HepG2 (cell line): Measurements from ENCODE around the gene BCL2L2. TPM values are rescaled to one million over a fixed set of nuclear protein-coding genes. Genes with fewer than 3 reads are reported as not detected.

ENCODE experiments used
- DPF2 ChIP-seq: sonication (generic); formaldehyde crosslinking; IDR thresholded peaks from 2 replicates; pipeline ENCODE4 v1.4.0; 2020; ENCODE audit warnings: mild to moderate bottlenecking, low read depth, missing genetic modification reagents, borderline replicate concordance
- FOXO4 ChIP-seq: sonication (generic); formaldehyde crosslinking; conservative IDR thresholded peaks from 2 replicates; pipeline ENCODE4 v1.8.1; 2023; ENCODE audit warnings: missing genetic modification reagents
- GRHL1 ChIP-seq: sonication (generic); formaldehyde crosslinking; conservative IDR thresholded peaks from 2 replicates; pipeline ENCODE4 v1.8.0; 2022; ENCODE audit warnings: missing genetic modification reagents
- JUN ChIP-seq: sonication (generic); formaldehyde crosslinking; IDR thresholded peaks from 2 replicates; pipeline ENCODE4 v1.4.0; 2020; ENCODE audit warnings: mild to moderate bottlenecking, missing genetic modification reagents
- KIAA2018 ChIP-seq: sonication (generic); formaldehyde crosslinking; IDR thresholded peaks from 2 replicates; pipeline ENCODE4 v1.5.0; 2020; ENCODE audit warnings: mild to moderate bottlenecking, missing genetic modification reagents, borderline replicate concordance
- MED8 ChIP-seq: sonication (generic); formaldehyde crosslinking; IDR thresholded peaks from 2 replicates; pipeline ENCODE4 v1.8.1; 2023; ENCODE audit warnings: mild to moderate bottlenecking, missing genetic modification reagents; ENCODE audit not compliant: insufficient replicate concordance
- TARDBP ChIP-seq: sonication (generic); formaldehyde crosslinking; IDR thresholded peaks from 2 replicates; pipeline ENCODE4 v1.8.0; 2022; ENCODE audit warnings: mild to moderate bottlenecking, missing genetic modification reagents
- ZFX ChIP-seq: sonication (generic); formaldehyde crosslinking; IDR thresholded peaks from 2 replicates; pipeline ENCODE4 v1.4.0; 2020; ENCODE audit warnings: mild to moderate bottlenecking, low read depth, missing genetic modification reagents, moderate library complexity
- ZNF280B ChIP-seq: sonication (generic); formaldehyde crosslinking; IDR thresholded peaks from 2 replicates; pipeline ENCODE4 v1.5.0; 2020; ENCODE audit warnings: missing genetic modification reagents, mild to moderate bottlenecking, borderline replicate concordance
- ZNF720 ChIP-seq: sonication (generic); formaldehyde crosslinking; IDR thresholded peaks from 2 replicates; pipeline ENCODE4 v1.4.0; 2020; ENCODE audit warnings: missing genetic modification reagents
- ZNF761 ChIP-seq: sonication (generic); formaldehyde crosslinking; conservative IDR thresholded peaks from 2 replicates; pipeline ENCODE4 v1.4.0; 2020; ENCODE audit warnings: mild to moderate bottlenecking, missing genetic modification reagents
- ZNF772 ChIP-seq: sonication (generic); formaldehyde crosslinking; IDR thresholded peaks from 2 replicates; pipeline ENCODE4 v1.5.0; 2020; ENCODE audit warnings: mild to moderate bottlenecking, missing genetic modification reagents
- polyA plus RNA-seq, 8 experiments: library from polyadenylated mRNA; depleted of rRNA in 3 of 8; stranded (reverse) in 7 of 8; unstranded in 1 of 8; fragments of >200 nt; fragmentation: Illumina TruSeq in 4 of 8; extraction: Trizol in 4 of 8; gene quantifications; 2 replicates each; pipeline versions ENCODE4 v1.2.1 to v1.2.3, GENCODE V29; 2011 to 2016; ENCODE audit warnings: low read depth in 4 of 8, missing spikeins in 1 of 8, mixed read lengths in 1 of 8; ENCODE audit not compliant: insufficient read depth in 1 of 8
- total RNA-seq, 5 experiments: library from RNA; depleted of rRNA; stranded (reverse); fragments of >200 nt; fragmentation: Illumina TruSeq; extraction: Trizol; gene quantifications; 2 replicates each; pipeline ENCODE4 v1.2.3, GENCODE V29; 2016; ENCODE audit warnings: low read depth in 1 of 5
- TF ChIP-seq, protein P1 (sequence below): sonication (generic); formaldehyde crosslinking; IDR thresholded peaks from 2 replicates; pipeline ENCODE4 v1.4.0; 2020; ENCODE audit warnings: mild to moderate bottlenecking, missing genetic modification reagents, borderline replicate concordance

The BCL2L2 gene
- total and polyA plus RNA-seq, 2 of the 13 experiments (the other 11 are each of a cell fraction or from before 2014, with no cell fraction given) = 28.1 to 49.8 TPM

- TF ChIP-seq KIAA2018 (no peak), DPF2 (no peak), ZNF761 (CRISPR knock-in tag) (0 out of 2 replicates have a peak, but pooled peaks have one; percentile 20), ZNF720 (CRISPR knock-in tag) (no peak), MED8 (CRISPR knock-in tag) (no peak), TARDBP (0 out of 2 replicates have a peak, but pooled peaks have one; percentile 23), FOXO4 (CRISPR knock-in tag) (no peak), JUN (CRISPR knock-in tag) (0 out of 2 replicates have a peak, but pooled peaks have one; percentile 59), ZFX (peak; percentile 38; the same call in 1 of the 2 replicates), GRHL1 (CRISPR knock-in tag) (no peak), ZNF772 (CRISPR knock-in tag) (no peak), ZNF280B (CRISPR knock-in tag) (no peak)
- TF ChIP-seq, protein P1, sequence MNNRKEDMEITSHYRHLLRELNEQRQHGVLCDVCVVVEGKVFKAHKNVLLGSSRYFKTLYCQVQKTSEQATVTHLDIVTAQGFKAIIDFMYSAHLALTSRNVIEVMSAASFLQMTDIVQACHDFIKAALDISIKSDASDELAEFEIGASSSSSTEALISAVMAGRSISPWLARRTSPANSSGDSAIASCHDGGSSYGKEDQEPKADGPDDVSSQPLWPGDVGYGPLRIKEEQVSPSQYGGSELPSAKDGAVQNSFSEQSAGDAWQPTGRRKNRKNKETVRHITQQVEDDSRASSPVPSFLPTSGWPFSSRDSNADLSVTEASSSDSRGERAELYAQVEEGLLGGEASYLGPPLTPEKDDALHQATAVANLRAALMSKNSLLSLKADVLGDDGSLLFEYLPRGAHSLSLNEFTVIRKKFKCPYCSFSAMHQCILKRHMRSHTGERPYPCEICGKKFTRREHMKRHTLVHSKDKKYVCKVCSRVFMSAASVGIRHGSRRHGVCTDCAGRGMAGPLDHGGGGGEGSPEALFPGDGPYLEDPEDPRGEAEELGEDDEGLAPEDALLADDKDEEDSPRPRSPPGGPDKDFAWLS = peak; percentile 81; the same call in 1 of the 2 replicates
Observed at GRCh38 chr14:23358553-23359166, 52.0 kb downstream of the BCL2L2 start (continued).
